Mesendoderm (in vitro differentiated cells): ENCODE results near the gene MTHFD1L.
"Not testable (repeated sequence)": the region's sequence is repeated elsewhere in the genome, so short reads cannot be mapped to it uniquely, and the experiment has no call there.

Source experiments
- DNase-seq: peaks from one replicate; pipeline ENCODE4 v3.0.0; 2013
- H2AK5ac ChIP-seq: 2 replicates; pipeline ENCODE4 v1.6.1; 2013; ENCODE audit warnings: low read length, inconsistent platforms
- H2BK120ac ChIP-seq: 2 replicates; pipeline ENCODE4 v1.6.1; 2013; ENCODE audit warnings: low read depth, mild to moderate bottlenecking, low read length, moderate library complexity, mixed read lengths
- H2BK15ac ChIP-seq: replicated peaks from 2 replicates; pipeline ENCODE4 v1.6.1; 2013; ENCODE audit warnings: low read depth, mild to moderate bottlenecking, moderate library complexity
- H2BK5ac ChIP-seq: 2 replicates; pipeline ENCODE4 v1.6.1; 2013; ENCODE audit warnings: low read length, inconsistent platforms
- H3K18ac ChIP-seq: 2 replicates; pipeline ENCODE4 v1.6.1; 2013; ENCODE audit warnings: mild to moderate bottlenecking, low read length, mixed read lengths
- H3K23ac ChIP-seq: one replicate; pipeline ENCODE4 v1.6.1; 2013; ENCODE audit warnings: low read length
- H3K27ac ChIP-seq: 2 replicates; pipeline ENCODE4 v1.5.1; 2013; ENCODE audit warnings: low read depth, mild to moderate bottlenecking, inconsistent platforms, low read length, moderate library complexity
- H3K27me3 ChIP-seq: 2 replicates; pipeline ENCODE4 v1.6.1; 2013; ENCODE audit warnings: low read length, control low read depth, mild to moderate bottlenecking, inconsistent platforms; ENCODE audit not compliant: insufficient read depth, poor library complexity
- H3K36me3 ChIP-seq: 2 replicates; pipeline ENCODE4 v1.6.1; 2013; ENCODE audit warnings: low read length, inconsistent platforms; ENCODE audit not compliant: control insufficient read depth, insufficient read depth
- H3K4ac ChIP-seq: one replicate; pipeline ENCODE4 v1.6.1; 2013; ENCODE audit warnings: low read depth, mild to moderate bottlenecking, low read length, moderate library complexity
- H3K4me1 ChIP-seq: 2 replicates; pipeline ENCODE4 v1.6.1; 2013; ENCODE audit warnings: low read depth, low read length, inconsistent platforms; ENCODE audit not compliant: control insufficient read depth
- H3K4me2 ChIP-seq: 2 replicates; pipeline ENCODE4 v1.6.1; 2013; ENCODE audit warnings: low read length
- H3K4me3 ChIP-seq: 2 replicates; pipeline ENCODE4 v1.5.1; 2013; ENCODE audit warnings: mild to moderate bottlenecking, low read length
- H3K56ac ChIP-seq: one replicate; pipeline ENCODE4 v1.6.1; 2013; ENCODE audit warnings: low read length
- H3K79me1 ChIP-seq: 2 replicates; pipeline ENCODE4 v1.6.1; 2013; ENCODE audit warnings: low read length, inconsistent platforms
- H3K79me2 ChIP-seq: 2 replicates; pipeline ENCODE4 v1.6.1; 2013; ENCODE audit warnings: mild to moderate bottlenecking, low read length; ENCODE audit not compliant: control insufficient read depth, insufficient read depth
- H3K9ac ChIP-seq: 2 replicates; pipeline ENCODE4 v1.6.1; 2013; ENCODE audit warnings: low read length, inconsistent platforms
- H4K5ac ChIP-seq: one replicate; pipeline ENCODE4 v1.6.1; 2013; ENCODE audit warnings: low read length
- H4K8ac ChIP-seq: one replicate; pipeline ENCODE4 v1.6.1; 2013; ENCODE audit warnings: low read depth, mild to moderate bottlenecking, control low read depth, low read length, moderate library complexity
- WGBS: extraction: QIAGEN DNeasy Blood & Tissue Kit; methylation state at CpG from one replicate; pipeline ENCODE4 v1.1.7; 2013; ENCODE audit warnings: low lambda C conversion rate, missing lambda C conversion rate; ENCODE audit not compliant: insufficient coverage; ENCODE audit errors: extremely low coverage; 5-methylcytosine and 5-hydroxymethylcytosine counted together

Gene MTHFD1L

GRCh38 chr6:151081656-151082055 is 216.2 kb downstream of the MTHFD1L start:
- Histone ChIP-seq H3K4me1 (no peaks in the 10 kb centered on the region), H2BK15ac (no peak overlapping the region), H4K5ac (no peak overlapping the region), H3K36me3 (no peaks in the 10 kb centered on the region), H3K4ac (no peak overlapping the region), H3K4me3 (no peak overlapping the region), H4K8ac (no peak overlapping the region), H3K4me2 (no peak overlapping the region), H3K27me3 (no peaks in the 10 kb centered on the region), H3K18ac (no peak overlapping the region), H3K79me1 (peaks cover 2% of the 10 kb centered on the region), H2BK5ac (no peak overlapping the region), H3K79me2 (no peaks in the 10 kb centered on the region), H3K27ac (no peak overlapping the region), H3K23ac (no peak overlapping the region), H3K9ac (no peak overlapping the region), H2BK120ac (no peak overlapping the region), H3K56ac (no peak overlapping the region), H2AK5ac (no peak overlapping the region)
- WGBS, result no CpG with 5 or more reads among the region's 4 CpGs
- DNase-seq, result peak; percentile 18

- H3K4me1 ChIP-seq, result no peaks in the 10 kb centered on the region
- no peak overlapping the region for H3K56ac ChIP-seq
- WGBS, result no CpG with 5 or more reads among the region's 6 CpGs
- H3K36me3 ChIP-seq, result no peaks in the 10 kb centered on the region
- no peaks in the 10 kb centered on the region for H3K79me2 ChIP-seq
- no peak overlapping the region for H3K23ac ChIP-seq
- no peak overlapping the region for H2AK5ac ChIP-seq
- no peak overlapping the region for H2BK15ac ChIP-seq
- H4K5ac ChIP-seq, result no peak overlapping the region
- no peak overlapping the region for H3K18ac ChIP-seq
- H4K8ac ChIP-seq, result no peak overlapping the region
- H3K27ac ChIP-seq, result no peak overlapping the region
- no peaks in the 10 kb centered on the region for H3K27me3 ChIP-seq
- H2BK120ac ChIP-seq, result no peak overlapping the region
- DNase-seq, result peak; percentile 62
- H3K79me1 ChIP-seq, result peaks cover 2% of the 10 kb centered on the region
- no peak overlapping the region for H2BK5ac ChIP-seq
- H3K4me2 ChIP-seq, result no peak overlapping the region
- H3K4me3 ChIP-seq, result no peak overlapping the region
- no peak overlapping the region for H3K9ac ChIP-seq
- H3K4ac ChIP-seq, result no peak overlapping the region
Measured at GRCh38 chr6:151082079-151082478, 216.6 kb downstream of the MTHFD1L start.

GRCh38 chr6:151084275-151084674 is 218.8 kb downstream of the MTHFD1L start:
- no peak overlapping the region for H2BK120ac ChIP-seq

GRCh38 chr6:151087055-151087454 is 221.6 kb downstream of the MTHFD1L start:
- H3K27me3 ChIP-seq, H3K4me2 ChIP-seq, H3K79me2 ChIP-seq, H3K23ac ChIP-seq, H2BK120ac ChIP-seq, H2BK5ac ChIP-seq, H3K27ac ChIP-seq, H2BK15ac ChIP-seq, H4K8ac ChIP-seq, H3K36me3 ChIP-seq, H4K5ac ChIP-seq, H2AK5ac ChIP-seq, H3K9ac ChIP-seq, H3K18ac ChIP-seq, H3K4me3 ChIP-seq, DNase-seq, H3K79me1 ChIP-seq, H3K56ac ChIP-seq, H3K4ac ChIP-seq, H3K4me1 ChIP-seq: not testable (repeated sequence)
- WGBS, result no CpG with 5 or more reads among the region's 8 CpGs

More at GRCh38 chr6:151084275-151084674, 218.8 kb downstream of the MTHFD1L start:
- Histone ChIP-seq H3K27ac (no peak overlapping the region), H3K18ac (no peak overlapping the region), H4K5ac (no peak overlapping the region), H3K79me1 (no peaks in the 10 kb centered on the region), H3K4me2 (no peak overlapping the region), H3K4me3 (no peak overlapping the region), H3K4ac (no peak overlapping the region), H2BK5ac (no peak overlapping the region), H3K9ac (no peak overlapping the region), H2BK15ac (no peak overlapping the region), H2AK5ac (no peak overlapping the region), H3K23ac (no peak overlapping the region), H3K79me2 (no peaks in the 10 kb centered on the region), H3K56ac (no peak overlapping the region), H3K27me3 (no peaks in the 10 kb centered on the region), H4K8ac (no peak overlapping the region), H3K36me3 (no peaks in the 10 kb centered on the region), H3K4me1 (no peaks in the 10 kb centered on the region)
- no peak for DNase-seq
- WGBS, result no CpG with 5 or more reads among the region's 10 CpGs

GRCh38 chr6:151087861-151088598 is 222.5 kb downstream of the MTHFD1L start:
- H3K27ac ChIP-seq, result no peak overlapping the region
- peaks cover 2% of the 10 kb centered on the region for H3K36me3 ChIP-seq
- no peak overlapping the region for H3K4ac ChIP-seq
- no peak overlapping the region for H4K5ac ChIP-seq
- no CpG with 5 or more reads among the region's 16 CpGs for WGBS
- H3K18ac ChIP-seq, result no peak overlapping the region
- H2AK5ac ChIP-seq, result no peak overlapping the region
- no peaks in the 10 kb centered on the region for H3K4me1 ChIP-seq
- no peak overlapping the region for H3K4me2 ChIP-seq
- no peak overlapping the region for H3K9ac ChIP-seq
- no peak overlapping the region for H3K56ac ChIP-seq
- H3K79me1 ChIP-seq, result no peaks in the 10 kb centered on the region
- H4K8ac ChIP-seq, result no peak overlapping the region
- no peaks in the 10 kb centered on the region for H3K27me3 ChIP-seq
- no peak overlapping the region for H3K4me3 ChIP-seq
- H3K23ac ChIP-seq, result no peak overlapping the region
- H2BK5ac ChIP-seq, result no peak overlapping the region
- no peaks in the 10 kb centered on the region for H3K79me2 ChIP-seq
- no peak overlapping the region for H2BK15ac ChIP-seq
- no peak overlapping the region for H2BK120ac ChIP-seq
- no peak for DNase-seq

- H3K79me2 ChIP-seq, result no peaks in the 10 kb centered on the region
- H3K27ac ChIP-seq, result no peak overlapping the region
- H3K4me3 ChIP-seq, result no peak overlapping the region
- H3K23ac ChIP-seq, result no peak overlapping the region
- no peak overlapping the region for H2AK5ac ChIP-seq
- WGBS, result no CpG with 5 or more reads among the region's 11 CpGs
- H4K8ac ChIP-seq, result no peak overlapping the region
- no peak overlapping the region for H4K5ac ChIP-seq
- H2BK5ac ChIP-seq, result no peak overlapping the region
- DNase-seq, result no peak
- no peak overlapping the region for H2BK15ac ChIP-seq
- H3K9ac ChIP-seq, result no peak overlapping the region
- no peak overlapping the region for H3K56ac ChIP-seq
- H3K79me1 ChIP-seq, result no peaks in the 10 kb centered on the region
- no peaks in the 10 kb centered on the region for H3K27me3 ChIP-seq
- H3K4me2 ChIP-seq, result no peak overlapping the region
- no peak overlapping the region for H3K18ac ChIP-seq
- H3K4me1 ChIP-seq, result no peaks in the 10 kb centered on the region
- peaks cover 3% of the 10 kb centered on the region for H3K36me3 ChIP-seq
- H2BK120ac ChIP-seq, result no peak overlapping the region
- H3K4ac ChIP-seq, result no peak overlapping the region
Measured at GRCh38 chr6:151088599-151088935, 223.1 kb downstream of the MTHFD1L start.
